Panc1 (cell line): ENCODE results near the gene ADAMTS6. TPM values are rescaled to one million over a fixed set of nuclear protein-coding genes. Genes with fewer than 3 reads are reported as not detected.

Experiments used
- ATAC-seq: fragments of 200-7000 bp; cut with Tn5 transposase; 2 replicates; pipeline ENCODE4 v1.9.1; 2020; ENCODE audit warnings: mild to moderate bottlenecking, moderate library complexity
- BruUV-seq: library from RNA; stranded (reverse); fragments of 400-500 nt; replicated peaks from 2 replicates; lab custom pipeline; 2021; lab: Mats Ljungman, UMichigan
- CTCF ChIA-PET: fragments of 300-600 bp; sonication (Branson Sonifier 250); formaldehyde crosslinking; loops from one replicate; lab custom pipeline; 2022; ENCODE audit warnings: antibody characterized with exemption; lab: Charles Lee
- POLR2A ChIA-PET: fragments of 300-600 bp; sonication (Branson Sonifier 250); formaldehyde crosslinking; loops from one replicate; lab custom pipeline; 2022; ENCODE audit warnings: antibody characterized with exemption; lab: Charles Lee
- DNase-seq: peaks from one replicate; pipeline ENCODE4 v3.0.0-alpha.2; 2010; ENCODE audit warnings: low read depth, low spot score
- H3K27ac ChIP-seq: 2 replicates; pipeline ENCODE4 v1.5.1; 2011; ENCODE audit warnings: mild to moderate bottlenecking, low read length, inconsistent platforms
- H3K27me3 ChIP-seq: fragments of 200-500 bp; sonication (Bioruptor generic); 2 replicates; pipeline ENCODE4 v1.6.0; 2014; ENCODE audit warnings: low read length, inconsistent platforms; ENCODE audit not compliant: control insufficient read depth, insufficient read depth
- H3K36me3 ChIP-seq: fragments of 200-500 bp; sonication (Bioruptor generic); 2 replicates; pipeline ENCODE4 v1.5.1; 2014; ENCODE audit warnings: inconsistent platforms, mild to moderate bottlenecking, low read length, moderate library complexity; ENCODE audit not compliant: control insufficient read depth, insufficient read depth
- H3K4me1 ChIP-seq: 2 replicates; pipeline ENCODE4 v1.5.1; 2011; ENCODE audit warnings: inconsistent platforms, mild to moderate bottlenecking, low read length, moderate library complexity; ENCODE audit not compliant: control insufficient read depth, insufficient read depth
- H3K4me3 ChIP-seq, 2 experiments: 2 replicates each; pipeline ENCODE4 v1.5.1; 2011 to 2012; ENCODE audit warnings: low read depth in 2 of 2, low read length in 2 of 2, mild to moderate bottlenecking in 2 of 2, inconsistent platforms in 1 of 2, moderate library complexity in 1 of 2
- H3K9me3 ChIP-seq: fragments of 200-500 bp; sonication (Bioruptor generic); 2 replicates; pipeline ENCODE4 v1.5.1; 2014; ENCODE audit warnings: low read depth, mild to moderate bottlenecking, inconsistent platforms, low read length, moderate library complexity; ENCODE audit not compliant: control insufficient read depth, insufficient read depth
- POLR2AphosphoS5 ChIP-seq: IDR thresholded peaks from 2 replicates; pipeline ENCODE4 v1.6.1; 2012; ENCODE audit warnings: mild to moderate bottlenecking, low read depth, low read length, moderate library complexity
- SIN3A ChIP-seq: IDR thresholded peaks from 2 replicates; pipeline ENCODE4 v1.6.1; 2012; ENCODE audit warnings: low read depth, mild to moderate bottlenecking, low read length, moderate library complexity, borderline replicate concordance; ENCODE audit not compliant: insufficient read depth
- TCF7L2 ChIP-seq: IDR thresholded peaks from 2 replicates; pipeline ENCODE4 v1.6.1; 2011; ENCODE audit warnings: mild to moderate bottlenecking, low read depth, low read length, inconsistent platforms
- in situ Hi-C: cut with HindIII; loops from 2 replicates; pipeline ENCODE4 v1.10.0; 2016; ENCODE audit warnings: low sequenced_read_pairs, low pct_unique_long_range_greater_than_20kb
- intact Hi-C: fragments of 100-400 bp; cut with micrococcal nuclease; formaldehyde crosslinking; loops from one replicate; pipeline ENCODE4 v1.10.0; 2022; ENCODE audit not compliant: unreplicated experiment
- total RNA-seq: library from RNA; stranded (reverse); gene quantifications from one replicate; pipeline ENCODE4 v1.2.1, GENCODE V29; 2021; ENCODE audit not compliant: unreplicated experiment
- TF ChIP-seq, protein P1 (sequence below), 2 experiments: IDR thresholded peaks; 2 replicates each; pipeline ENCODE4 v1.6.1; 2011 to 2012; ENCODE audit warnings: low read depth in 2 of 2, control low read depth in 1 of 2, low read length in 1 of 2, mild to moderate bottlenecking in 1 of 2, moderate library complexity in 1 of 2; ENCODE audit not compliant: insufficient read depth in 1 of 2
- TF ChIP-seq, protein P2 (sequence below): fragments of 450-650 bp; IDR thresholded peaks from 2 replicates; pipeline ENCODE4 v1.5.1; 2017; ENCODE audit warnings: mild to moderate bottlenecking

ADAMTS6 gene
- total RNA-seq, 1 experiment from 2014 or later: 0.64 TPM

DNA sequence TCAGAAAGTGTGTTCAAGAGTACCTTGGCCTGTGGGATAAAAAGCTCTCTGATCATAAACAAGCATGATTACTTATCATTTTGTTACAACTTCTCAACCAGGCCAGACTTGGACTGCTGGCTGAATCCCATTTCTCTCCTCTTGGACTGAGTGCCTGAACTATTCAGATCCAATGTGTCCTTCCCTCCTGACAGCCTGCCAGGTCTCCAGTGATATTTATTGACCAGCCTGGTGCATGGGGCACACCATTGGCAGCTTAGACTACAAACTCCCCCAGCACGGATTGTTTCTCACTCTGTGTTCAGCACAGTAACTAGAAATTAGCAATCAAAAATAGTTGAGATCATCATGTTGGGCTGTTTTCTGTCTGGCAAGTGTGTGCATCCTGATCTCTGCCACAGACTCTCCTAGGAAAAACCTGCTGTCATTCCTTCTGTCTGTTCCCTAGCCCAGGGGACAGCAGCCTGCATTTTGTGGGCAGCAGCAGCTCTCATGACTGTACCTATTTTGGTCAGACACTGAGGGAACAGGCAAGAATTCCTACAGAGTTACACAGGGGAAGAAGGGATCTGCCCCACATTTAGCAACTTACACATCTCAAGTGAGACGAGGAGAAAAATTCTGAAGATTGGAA is 348.1 kb downstream of the ADAMTS6 start:
- TF ChIP-seq POLR2AphosphoS5 (no peak), TCF7L2 (no peak), SIN3A (no peak)
- TF ChIP-seq, protein P1, sequence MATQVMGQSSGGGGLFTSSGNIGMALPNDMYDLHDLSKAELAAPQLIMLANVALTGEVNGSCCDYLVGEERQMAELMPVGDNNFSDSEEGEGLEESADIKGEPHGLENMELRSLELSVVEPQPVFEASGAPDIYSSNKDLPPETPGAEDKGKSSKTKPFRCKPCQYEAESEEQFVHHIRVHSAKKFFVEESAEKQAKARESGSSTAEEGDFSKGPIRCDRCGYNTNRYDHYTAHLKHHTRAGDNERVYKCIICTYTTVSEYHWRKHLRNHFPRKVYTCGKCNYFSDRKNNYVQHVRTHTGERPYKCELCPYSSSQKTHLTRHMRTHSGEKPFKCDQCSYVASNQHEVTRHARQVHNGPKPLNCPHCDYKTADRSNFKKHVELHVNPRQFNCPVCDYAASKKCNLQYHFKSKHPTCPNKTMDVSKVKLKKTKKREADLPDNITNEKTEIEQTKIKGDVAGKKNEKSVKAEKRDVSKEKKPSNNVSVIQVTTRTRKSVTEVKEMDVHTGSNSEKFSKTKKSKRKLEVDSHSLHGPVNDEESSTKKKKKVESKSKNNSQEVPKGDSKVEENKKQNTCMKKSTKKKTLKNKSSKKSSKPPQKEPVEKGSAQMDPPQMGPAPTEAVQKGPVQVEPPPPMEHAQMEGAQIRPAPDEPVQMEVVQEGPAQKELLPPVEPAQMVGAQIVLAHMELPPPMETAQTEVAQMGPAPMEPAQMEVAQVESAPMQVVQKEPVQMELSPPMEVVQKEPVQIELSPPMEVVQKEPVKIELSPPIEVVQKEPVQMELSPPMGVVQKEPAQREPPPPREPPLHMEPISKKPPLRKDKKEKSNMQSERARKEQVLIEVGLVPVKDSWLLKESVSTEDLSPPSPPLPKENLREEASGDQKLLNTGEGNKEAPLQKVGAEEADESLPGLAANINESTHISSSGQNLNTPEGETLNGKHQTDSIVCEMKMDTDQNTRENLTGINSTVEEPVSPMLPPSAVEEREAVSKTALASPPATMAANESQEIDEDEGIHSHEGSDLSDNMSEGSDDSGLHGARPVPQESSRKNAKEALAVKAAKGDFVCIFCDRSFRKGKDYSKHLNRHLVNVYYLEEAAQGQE (IDR thresholded peaks at IDR 0.05; ENCODE audit: insufficient read depth in 1 of 2, low read depth in 2 of 2, low read length in 1 of 2): no peak
- TF ChIP-seq, protein P2, sequence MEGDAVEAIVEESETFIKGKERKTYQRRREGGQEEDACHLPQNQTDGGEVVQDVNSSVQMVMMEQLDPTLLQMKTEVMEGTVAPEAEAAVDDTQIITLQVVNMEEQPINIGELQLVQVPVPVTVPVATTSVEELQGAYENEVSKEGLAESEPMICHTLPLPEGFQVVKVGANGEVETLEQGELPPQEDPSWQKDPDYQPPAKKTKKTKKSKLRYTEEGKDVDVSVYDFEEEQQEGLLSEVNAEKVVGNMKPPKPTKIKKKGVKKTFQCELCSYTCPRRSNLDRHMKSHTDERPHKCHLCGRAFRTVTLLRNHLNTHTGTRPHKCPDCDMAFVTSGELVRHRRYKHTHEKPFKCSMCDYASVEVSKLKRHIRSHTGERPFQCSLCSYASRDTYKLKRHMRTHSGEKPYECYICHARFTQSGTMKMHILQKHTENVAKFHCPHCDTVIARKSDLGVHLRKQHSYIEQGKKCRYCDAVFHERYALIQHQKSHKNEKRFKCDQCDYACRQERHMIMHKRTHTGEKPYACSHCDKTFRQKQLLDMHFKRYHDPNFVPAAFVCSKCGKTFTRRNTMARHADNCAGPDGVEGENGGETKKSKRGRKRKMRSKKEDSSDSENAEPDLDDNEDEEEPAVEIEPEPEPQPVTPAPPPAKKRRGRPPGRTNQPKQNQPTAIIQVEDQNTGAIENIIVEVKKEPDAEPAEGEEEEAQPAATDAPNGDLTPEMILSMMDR: no peak
- DNase-seq: no peak
- Histone ChIP-seq H3K9me3 (no peaks in the 10 kb centered on the region), H3K4me3 (no peak overlapping the region), H3K27ac (no peak overlapping the region), H3K4me1 (no peaks in the 10 kb centered on the region), H3K27me3 (no peaks in the 10 kb centered on the region), H3K36me3 (no peaks in the 10 kb centered on the region)
- ATAC-seq: no peak
- intact Hi-C loops (no loop called here), in situ Hi-C loops (no loop called here)
- POLR2A ChIA-PET: no interaction called here
- no TSS peak for BruUV-seq
- CTCF ChIA-PET: no interaction called here

DNA sequence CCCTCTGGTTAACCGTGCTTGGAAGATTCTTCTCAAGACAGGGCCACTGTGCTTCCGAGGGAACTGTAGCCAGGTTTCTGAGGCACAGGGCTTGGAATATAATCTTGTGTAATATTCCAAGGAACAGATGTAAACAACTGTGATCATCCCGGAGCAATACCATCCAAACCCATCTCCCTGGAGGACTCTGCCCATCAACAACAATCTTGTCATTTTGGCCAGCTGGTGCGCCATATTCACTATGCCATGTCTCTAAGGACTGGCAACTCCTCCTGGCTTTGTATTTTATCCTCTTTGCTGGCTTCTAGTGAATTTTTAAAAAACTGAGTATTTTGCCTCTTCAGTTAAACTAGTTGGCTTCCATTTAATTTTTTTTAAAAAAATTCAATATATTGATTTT is 349.3 kb downstream of the ADAMTS6 start:
- BruUV-seq: no TSS peak
- CTCF ChIA-PET: no interaction called here
- H3K4me1 ChIP-seq: no peaks in the 10 kb centered on the region
- no peaks in the 10 kb centered on the region for H3K9me3 ChIP-seq
- ATAC-seq: no peak
- no peaks in the 10 kb centered on the region for H3K36me3 ChIP-seq
- POLR2A ChIA-PET: no interaction called here
- H3K27me3 ChIP-seq: no peaks in the 10 kb centered on the region
- DNase-seq: no peak
- TF ChIP-seq, protein P1 (IDR thresholded peaks at IDR 0.05; ENCODE audit: insufficient read depth in 1 of 2, low read depth in 2 of 2, low read length in 1 of 2): no peak
- no peak for TF ChIP-seq SIN3A
- TF ChIP-seq POLR2AphosphoS5: no peak
- TF ChIP-seq, protein P2: no peak
- TF ChIP-seq TCF7L2: no peak
- intact Hi-C loops: no loop called here
- in situ Hi-C loops: no loop called here
- no peak overlapping the region for H3K27ac ChIP-seq
- no peak overlapping the region for H3K4me3 ChIP-seq
